T-helper 2 cell treated with Interferon-gamma antibody and Interleukin-4, amounts not matched to agents 100 ng/mL and 5 ng/mL, for 36 hours (primary cell): ENCODE data around the gene LAMB3. TPM values are rescaled to one million over a fixed set of nuclear protein-coding genes. Genes with fewer than 3 reads are reported as not detected.

Experiments
- intact Hi-C: fragments of 100-400 bp; cut with micrococcal nuclease; formaldehyde crosslinking; loops from one replicate; pipeline ENCODE4 v1.15.1; 2023
- total RNA-seq: library from RNA; stranded (reverse); gene quantifications from 2 replicates; pipeline ENCODE4 v1.2.3, GENCODE V29; 2022

The LAMB3 gene
- total RNA-seq, 1 donor from 2014 or later: 1.6 TPM

GRCh38 chr1:209634005-209634737, 18.1 kb downstream of the LAMB3 start:
- intact Hi-C loops: no loop called here

DNA sequence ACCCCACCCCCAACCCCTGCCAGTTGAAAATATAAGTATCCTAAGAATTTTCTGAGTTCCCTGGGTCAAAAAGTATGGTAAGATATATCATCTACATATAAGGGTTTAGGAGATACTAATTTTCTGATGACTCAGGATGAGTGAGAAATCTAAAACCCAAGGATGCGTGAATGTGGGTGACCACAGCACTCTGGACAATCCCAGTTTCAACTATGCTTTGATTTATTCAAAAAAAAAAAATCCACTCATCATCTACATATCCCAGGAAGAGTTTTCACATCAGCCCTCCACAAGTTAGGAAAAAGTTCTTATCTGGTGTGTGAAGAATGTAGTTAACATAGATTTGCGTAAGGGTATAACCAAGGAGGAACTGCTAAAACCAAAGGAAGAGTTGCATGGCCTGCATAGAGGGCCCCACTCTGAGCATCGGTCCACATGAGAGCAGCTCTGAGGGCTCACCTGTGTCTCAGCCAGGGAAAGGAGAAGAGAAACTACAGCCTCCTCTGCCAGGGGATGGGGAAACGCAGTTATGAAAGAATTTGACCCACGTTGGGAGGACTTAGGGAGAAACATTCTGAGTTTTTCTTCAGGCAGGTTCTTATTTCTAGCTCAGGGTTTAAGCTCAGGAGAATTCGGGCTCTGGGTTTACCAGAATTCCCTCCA, 18.8 kb downstream of the LAMB3 start:
- intact Hi-C loops: no loop called here

- intact Hi-C loops: no loop called here
Measured at GRCh38 chr1:209630383-209631225, 21.6 kb downstream of the LAMB3 start.

GRCh38 chr1:209629621-209630382, 22.4 kb downstream of the LAMB3 start:
- intact Hi-C loops: no loop called here

DNA sequence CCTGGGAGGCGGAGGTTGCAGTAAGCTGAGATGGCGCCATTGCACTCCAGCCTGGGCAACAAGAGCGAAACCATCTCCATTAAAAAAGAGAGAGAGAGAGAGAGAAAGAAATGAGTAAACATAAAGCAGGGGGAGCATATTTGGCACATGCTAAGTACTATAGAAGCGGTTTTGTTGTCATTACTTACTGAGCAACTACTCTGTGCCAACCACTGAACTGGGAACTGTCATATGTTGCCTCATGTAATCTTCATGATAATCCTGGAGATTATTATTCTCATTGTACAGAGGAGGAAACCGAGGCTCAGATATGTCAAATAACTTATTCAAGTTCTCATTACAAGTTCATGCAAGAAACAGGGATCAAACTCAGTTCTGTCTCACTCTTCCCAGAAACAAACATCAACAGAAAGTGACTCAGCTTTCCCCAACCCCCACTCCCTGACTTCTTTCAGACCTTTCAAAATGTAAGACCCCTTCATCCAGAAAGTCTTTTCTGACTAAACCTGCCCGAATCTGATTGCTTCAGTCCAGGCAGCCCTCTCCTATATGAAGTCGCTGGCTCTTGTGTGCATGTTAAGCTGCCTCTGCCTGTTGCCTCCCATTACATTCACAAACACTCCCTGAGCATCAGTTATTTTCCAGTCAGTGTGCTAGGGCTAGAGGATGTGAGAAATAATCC, 23.5 kb downstream of the LAMB3 start:
- intact Hi-C loops: no loop called here

GRCh38 chr1:209627732-209628196, 24.5 kb downstream of the LAMB3 start:
- intact Hi-C loops: loop anchor here (1.0 to 2.0 kb wide), 3 partner anchors 59 to 120 kb away; no protein-coding TSS in a partner anchor

DNA sequence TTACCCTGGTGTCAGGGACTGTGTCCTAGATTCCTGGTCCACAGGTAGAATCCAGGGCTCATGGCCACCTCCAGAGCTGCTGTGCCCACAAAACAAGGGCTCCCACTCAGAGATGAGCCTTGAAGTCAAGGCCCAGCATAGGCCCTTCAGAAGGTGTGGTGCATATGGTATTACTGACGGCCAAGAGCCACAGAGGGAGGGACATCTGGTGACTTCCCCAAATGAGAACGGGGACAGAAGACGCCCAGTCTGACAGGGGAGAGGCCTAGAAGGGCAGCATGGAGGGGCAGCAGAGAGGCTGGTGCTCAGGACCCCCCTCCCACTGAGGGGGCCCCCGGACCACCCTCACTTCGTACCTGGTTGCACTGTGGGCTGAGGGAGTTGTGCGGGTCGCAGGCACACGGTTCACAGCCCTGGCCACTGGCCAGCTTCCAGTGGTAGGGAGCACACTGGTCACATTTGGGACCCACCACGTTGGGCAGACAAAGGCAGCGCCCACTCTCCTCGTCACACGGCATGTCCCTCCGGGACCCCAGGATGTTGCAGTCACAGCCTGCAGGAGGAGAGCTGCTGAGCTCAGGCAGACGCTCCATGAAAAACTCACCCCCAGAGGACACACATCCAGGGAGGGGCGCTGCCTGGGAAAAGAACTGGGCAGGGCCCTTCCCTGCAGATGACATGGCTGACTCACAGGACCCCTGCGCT, 25.0 kb downstream of the LAMB3 start:
- intact Hi-C loops: loop anchor here (1.0 to 2.0 kb wide), 3 partner anchors 58 to 120 kb away; no protein-coding TSS in a partner anchor

- intact Hi-C loops: loop anchor here (1.0 to 2.0 kb wide), 3 partner anchors 58 to 121 kb away; no protein-coding TSS in a partner anchor
Measured at GRCh38 chr1:209626346-209627026, 25.7 kb downstream of the LAMB3 start.

DNA sequence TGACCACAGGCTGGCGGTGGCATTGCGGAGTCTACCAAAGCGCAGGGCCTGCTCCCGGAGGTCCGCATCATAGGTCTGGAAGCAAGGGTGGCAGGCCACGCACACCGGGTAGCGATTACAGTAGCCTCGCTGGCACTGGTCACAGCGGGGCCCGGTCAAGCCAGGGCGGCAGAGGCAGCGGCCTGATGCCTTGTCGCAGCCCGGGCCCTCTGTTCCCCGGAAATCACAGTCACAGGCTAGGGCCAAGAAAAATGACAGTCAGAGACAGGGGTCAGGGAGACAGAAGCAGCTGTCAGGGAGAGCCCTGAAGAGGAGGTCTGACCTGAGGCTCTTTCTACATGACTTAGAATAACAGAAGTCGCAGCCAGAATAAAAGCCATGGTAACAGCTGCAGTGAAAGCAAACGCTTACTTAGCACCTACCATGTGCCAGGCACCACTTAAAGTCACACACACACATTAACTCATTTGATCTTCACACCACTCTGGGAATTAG, 26.4 kb downstream of the LAMB3 start:
- intact Hi-C loops: loop anchor here (2.0 kb wide), 1 partner anchor 57 kb away; no protein-coding TSS in a partner anchor

- intact Hi-C loops: no loop called here
Measured at GRCh38 chr1:209624558-209625549, 27.4 kb downstream of the LAMB3 start.

DNA sequence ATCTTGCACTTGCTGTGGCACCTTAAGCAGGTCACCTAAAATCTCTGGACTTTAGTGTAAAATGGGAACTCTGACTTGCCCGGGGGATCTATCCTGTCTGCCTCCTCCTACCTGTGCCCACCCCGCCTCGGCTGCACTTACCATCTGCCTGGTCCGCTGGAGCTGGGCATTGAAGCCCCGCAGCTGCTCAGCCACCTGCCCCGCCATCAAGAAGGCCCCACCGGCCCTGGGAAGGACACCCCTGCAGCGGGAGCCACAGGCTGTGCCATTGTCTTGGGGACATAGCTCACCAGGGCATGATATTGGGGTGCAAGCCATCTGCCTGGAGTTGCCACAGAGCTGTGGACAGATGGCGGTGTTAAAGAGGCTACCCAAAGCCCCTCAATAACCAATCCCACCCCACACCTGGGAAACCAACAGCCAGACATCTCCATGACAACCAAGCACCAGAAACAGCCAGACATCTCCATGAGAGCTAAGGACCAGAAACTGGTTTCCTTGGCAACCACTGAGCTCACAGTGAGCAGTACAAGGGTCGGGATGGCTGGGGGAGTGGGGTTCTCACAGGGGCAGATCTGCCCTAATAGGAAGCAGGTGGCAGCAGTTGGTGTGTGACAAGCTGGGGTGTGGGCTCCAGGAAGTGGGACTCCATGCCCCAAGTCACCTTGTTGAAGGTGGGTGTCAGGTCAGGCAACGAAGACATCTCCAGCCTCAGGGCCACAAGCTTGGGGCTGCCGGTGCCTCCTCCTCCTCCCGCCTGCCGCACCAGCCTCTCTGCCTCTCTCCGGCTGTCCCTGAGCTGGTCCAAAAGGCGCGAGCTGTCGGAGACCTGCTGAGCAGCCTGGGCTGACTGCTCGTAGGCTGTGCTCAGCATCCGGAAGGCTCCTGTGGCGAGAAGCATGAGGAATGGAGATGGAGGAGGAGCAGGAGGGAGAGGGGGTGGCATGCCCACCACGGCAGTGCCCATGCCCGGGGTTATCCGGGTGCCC, 29.1 kb downstream of the LAMB3 start:
- intact Hi-C loops: no loop called here

GRCh38 chr1:209621741-209622655, 30.2 kb downstream of the LAMB3 start:
- intact Hi-C loops: no loop called here

GRCh38 chr1:209621286-209621685, 30.9 kb downstream of the LAMB3 start:
- intact Hi-C loops: no loop called here

DNA sequence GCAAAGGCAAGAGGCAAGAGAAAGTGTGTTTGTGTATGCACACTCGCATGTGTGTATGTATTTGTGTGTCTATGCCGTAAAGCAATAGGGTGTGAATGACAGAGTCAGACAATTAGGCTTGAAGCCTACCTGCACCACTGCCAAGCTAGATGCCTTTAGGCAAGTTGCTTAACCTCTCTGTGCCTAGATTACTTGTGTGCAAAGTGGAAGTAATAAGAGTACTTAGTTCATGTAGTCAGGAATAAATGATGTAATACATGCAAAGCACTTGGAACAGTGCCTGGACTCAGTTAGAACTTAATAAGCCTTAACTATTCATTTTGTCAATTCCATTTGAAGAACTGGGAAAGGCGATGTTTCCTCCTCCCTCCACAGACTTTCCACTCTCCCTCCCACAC, 31.7 kb downstream of the LAMB3 start:
- intact Hi-C loops: no loop called here
